Stomach (tissue), 9 donors: Measurements from ENCODE around the gene DCST2. TPM values are rescaled to one million over a fixed set of nuclear protein-coding genes. Genes with fewer than 3 reads are reported as not detected.

Source experiments
- DNase-seq, 2 donors: peaks; one replicate each; pipeline versions ENCODE4 v3.0.0 to v3.0.0-alpha.2; 2013 to 2019
- H3K27ac ChIP-seq, 5 donors: fragments of 200-600 bp in 4 of 5; sonication (generic) in 4 of 5; one replicate each; pipeline ENCODE4 v1.5.1; 2013 to 2019; ENCODE audit warnings: mild to moderate bottlenecking in 1 of 5, moderate library complexity in 1 of 5
- H3K27me3 ChIP-seq, 3 donors: fragments of 200-600 bp; sonication (generic); one replicate each; pipeline ENCODE4 v1.5.1; 2017 to 2019; ENCODE audit warnings: mixed run types in 1 of 3
- H3K36me3 ChIP-seq, 4 donors: fragments of 200-600 bp; sonication (generic); 1 replicate in 3 of 4; 2 replicates in 1 of 4; pipeline ENCODE4 v1.5.1; 2016 to 2019
- H3K4me1 ChIP-seq, 4 donors: fragments of 200-600 bp; sonication (generic); one replicate each; pipeline ENCODE4 v1.5.1; 2016 to 2019
- H3K4me3 ChIP-seq, 4 donors: fragments of 200-600 bp; sonication (generic) in 3 of 4; one replicate each; pipeline ENCODE4 v1.5.1; 2016 to 2019; ENCODE audit warnings: mild to moderate bottlenecking in 1 of 4
- H3K9me3 ChIP-seq, 4 donors: fragments of 200-600 bp; sonication (generic); one replicate each; pipeline ENCODE4 v1.5.1; 2016 to 2019
- CTCF ChIP-seq, 7 experiments: fragments of 450-650 bp in 4 of 7; fragments of 200-600 bp in 3 of 7; sonication (generic) in 3 of 7; IDR thresholded peaks; one replicate each; pipeline ENCODE4 v1.5.1; 2016 to 2019; ENCODE audit warnings: antibody characterized with exemption in 7 of 7, control low read depth in 2 of 7, mild to moderate bottlenecking in 1 of 7
- EP300 ChIP-seq: sonication (generic); formaldehyde crosslinking; IDR thresholded peaks from one replicate; pipeline ENCODE4 v1.6.1; 2017; ENCODE audit warnings: antibody characterized with exemption
- POLR2A ChIP-seq, 4 donors: fragments of 450-650 bp; IDR thresholded peaks; one replicate each; pipeline ENCODE4 v1.6.1; 2016; ENCODE audit warnings: antibody characterized with exemption in 4 of 4, control low read depth in 2 of 4, mild to moderate bottlenecking in 1 of 4, moderate library complexity in 1 of 4
- POLR2AphosphoS5 ChIP-seq, 3 donors: sonication (generic); formaldehyde crosslinking; IDR thresholded peaks; one replicate each; pipeline ENCODE4 v1.6.1; 2016; ENCODE audit warnings: antibody characterized with exemption in 3 of 3
- WGBS, 5 donors: extraction: QIAGEN DNeasy Blood & Tissue Kit in 3 of 5; methylation state at CpG; one replicate each; pipeline versions ENCODE4 v1.1.5 to v1.1.7; 2013 to 2018; 5-methylcytosine and 5-hydroxymethylcytosine counted together
- intact Hi-C: fragments of 100-400 bp; cut with DNase I; formaldehyde crosslinking; loops from one replicate; pipeline ENCODE4 v1.15.1; 2023; ENCODE audit warnings: low total_unique reads
- polyA plus RNA-seq, 3 donors: library from polyadenylated mRNA; stranded (reverse); fragments of 200-250 nt; gene quantifications; one replicate each; pipeline ENCODE4 v1.2.3, GENCODE V29; 2013
- total RNA-seq, 5 donors: library from RNA; depleted of rRNA; stranded (reverse); fragments of >200 nt; gene quantifications; one replicate each; pipeline versions ENCODE4 v1.1.0 to v1.2.3, GENCODE V29; 2014 to 2016
- donor health status: healthy with polysubstance abuse.
- donor health status: Bipolar disorder and iron deficiency.
- donor health status: healthy.

Gene DCST2
- total and polyA plus RNA-seq, 8 donors = 1.6 to 158 (median 6.4) TPM; not detected in 4

- 0 to 1% (median 1%) methylated on average over 24 of the region's 24 CpGs for WGBS, 5 donors
- intact Hi-C loops = no loop called here
These were observed 58.0 kb downstream of the DCST2 start for GRCh38 chr1:154975409-154976059.

GRCh38 chr1:154974808-154975408 is 58.7 kb downstream of the DCST2 start:
- peak; percentile 94 to 99 for DNase-seq
- H3K27me3 ChIP-seq = no peaks in the 10 kb centered on the region
- peak overlapping the region; percentile 64 to 70 (median 68) for H3K4me3 ChIP-seq
- peaks cover 37 to 52% (median 45%) of the 10 kb centered on the region in 4 donors for H3K4me1 ChIP-seq
- peak; percentile 62 to 77 (median 65) for TF ChIP-seq POLR2AphosphoS5 (IDR thresholded peaks at IDR 0.05)
- no peak for TF ChIP-seq EP300
- TF ChIP-seq CTCF (IDR thresholded peaks at IDR 0.05) = no peak
- peak in 1 of 4 donors; percentile 69 for TF ChIP-seq POLR2A (IDR thresholded peaks at IDR 0.05)
- H3K27ac ChIP-seq = peak overlapping the region; percentile 89 to 100 (median 99)
- no peaks in the 10 kb centered on the region for H3K9me3 ChIP-seq
- H3K36me3 ChIP-seq = peaks cover 0 to 18% (median 14%) of the 10 kb centered on the region in 4 donors
- intact Hi-C loops = no loop called here
- WGBS, 5 donors = 0 to 2% (median 0%) methylated on average over 30 of the region's 30 CpGs

More at GRCh38 chr1:154975409-154976059, 58.0 kb downstream of the DCST2 start:
- peak overlapping the region; percentile 89 to 100 (median 99) for H3K27ac ChIP-seq
- DNase-seq = peak; percentile 55 to 83
- TF ChIP-seq CTCF (IDR thresholded peaks at IDR 0.05) (no peak), POLR2A (IDR thresholded peaks at IDR 0.05) (no peak), POLR2AphosphoS5 (IDR thresholded peaks at IDR 0.05) (no peak), EP300 (no peak)
- no peaks in the 10 kb centered on the region for H3K9me3 ChIP-seq
- no peaks in the 10 kb centered on the region for H3K27me3 ChIP-seq
- H3K36me3 ChIP-seq = peaks cover 0 to 20% (median 14%) of the 10 kb centered on the region in 4 donors
- H3K4me1 ChIP-seq = peaks cover 30 to 45% (median 38%) of the 10 kb centered on the region in 4 donors
- peak overlapping the region; percentile 64 to 70 (median 68) for H3K4me3 ChIP-seq

- 0 to 1% (median 1%) methylated on average over 47 of the region's 47 CpGs for WGBS, 5 donors
- Histone ChIP-seq H3K27ac (peak within 1 kb of the TSS; percentile 96 to 100 (median 99)), H3K4me3 (peak within 1 kb of the TSS; percentile 64 to 70 (median 68)), H3K9me3 (no peaks in the 10 kb centered on the region), H3K27me3 (no peaks in the 10 kb centered on the region), H3K4me1 (peaks cover 43 to 58% (median 51%) of the 10 kb centered on the region in 4 donors), H3K36me3 (peaks cover 0 to 17% (median 12%) of the 10 kb centered on the region in 4 donors)
- peak; percentile 96 to 100 for DNase-seq
- intact Hi-C loops = no loop called here
- TF ChIP-seq EP300 (no peak), CTCF (IDR thresholded peaks at IDR 0.05) (no peak), POLR2A (IDR thresholded peaks at IDR 0.05) (peak in 2 of 4 donors; percentile 53 to 64), POLR2AphosphoS5 (IDR thresholded peaks at IDR 0.05) (peak; percentile 82 to 87 (median 87))
These were observed 59.3 kb downstream of the DCST2 start, which contains the start of gene CKS1B for GRCh38 chr1:154974102-154974807. TSS of gene CKS1B (plus strand) at chr1:154974681. CDS start at chr1:154974746, 65 bp downstream.
